ENCODE data around the gene HORMAD2.
"Not testable (repeated sequence)": the region's sequence is repeated elsewhere in the genome, so short reads cannot be mapped to it uniquely, and the experiment has no call there.

Gene HORMAD2

GRCh38 chr22:30057375-30057774 lies 22.9 kb upstream of the HORMAD2 start:
- no peak for DNase-seq (ENCODE audit: low read depth in 2 of 2)

GRCh38 chr22:30059346-30060020 lies 20.8 kb upstream of the HORMAD2 start:
- not testable (repeated sequence) for DNase-seq (ENCODE audit: low read depth in 2 of 2)

- DNase-seq (ENCODE audit: low read depth in 2 of 2): not testable (repeated sequence)
Observed at GRCh38 chr22:30061094-30061493, 19.2 kb upstream of the HORMAD2 start.

- DNase-seq (ENCODE audit: low read depth in 2 of 2): no peak
Observed at GRCh38 chr22:30062259-30062658, 18.0 kb upstream of the HORMAD2 start.

- no peak for DNase-seq (ENCODE audit: low read depth in 2 of 2)
Observed at GRCh38 chr22:30062950-30063349, 17.3 kb upstream of the HORMAD2 start.

GRCh38 chr22:30064172-30064571 lies 16.1 kb upstream of the HORMAD2 start:
- no peak for DNase-seq (ENCODE audit: low read depth in 2 of 2)

- no peak for DNase-seq (ENCODE audit: low read depth in 2 of 2)
Observed at GRCh38 chr22:30073743-30074142, 6.5 kb upstream of the HORMAD2 start.

GRCh38 chr22:30074147-30074546 lies 6.1 kb upstream of the HORMAD2 start:
- no peak for DNase-seq (ENCODE audit: low read depth in 2 of 2)

GRCh38 chr22:30074994-30075393 lies 5.3 kb upstream of the HORMAD2 start:
- no peak for DNase-seq (ENCODE audit: low read depth in 2 of 2)

- no peak for DNase-seq (ENCODE audit: low read depth in 2 of 2)
Observed at GRCh38 chr22:30077279-30077880, 2.9 kb upstream of the HORMAD2 start.

- no peak for DNase-seq (ENCODE audit: low read depth in 2 of 2)
Observed at GRCh38 chr22:30078320-30079311, 1.6 kb upstream of the HORMAD2 start.

- no peak for DNase-seq (ENCODE audit: low read depth in 2 of 2)
Observed at GRCh38 chr22:30080805-30081204, 541 bp downstream of the HORMAD2 start.

- DNase-seq (ENCODE audit: low read depth in 2 of 2): no peak
Observed at GRCh38 chr22:30086496-30086895, 6.2 kb downstream of the HORMAD2 start.

- not testable (repeated sequence) for DNase-seq (ENCODE audit: low read depth in 2 of 2)
Observed at GRCh38 chr22:30087037-30087436, 6.8 kb downstream of the HORMAD2 start.

GRCh38 chr22:30087611-30088010 lies 7.3 kb downstream of the HORMAD2 start:
- DNase-seq (ENCODE audit: low read depth in 2 of 2): no peak

GRCh38 chr22:30088468-30088867 lies 8.2 kb downstream of the HORMAD2 start:
- DNase-seq (ENCODE audit: low read depth in 2 of 2): no peak

- no peak for DNase-seq (ENCODE audit: low read depth in 2 of 2)
Observed at GRCh38 chr22:30089655-30089974, 9.4 kb downstream of the HORMAD2 start.

GRCh38 chr22:30092686-30093085 lies 12.4 kb downstream of the HORMAD2 start:
- DNase-seq (ENCODE audit: low read depth in 2 of 2): no peak

GRCh38 chr22:30094804-30095203 lies 14.5 kb downstream of the HORMAD2 start:
- DNase-seq (ENCODE audit: low read depth in 2 of 2): no peak

GRCh38 chr22:30097861-30098260 lies 17.6 kb downstream of the HORMAD2 start:
- DNase-seq (ENCODE audit: low read depth in 2 of 2): no peak

GRCh38 chr22:30100770-30101169 lies 20.5 kb downstream of the HORMAD2 start:
- DNase-seq (ENCODE audit: low read depth in 2 of 2): not testable (repeated sequence)

- no peak for DNase-seq (ENCODE audit: low read depth in 2 of 2)
Observed at GRCh38 chr22:30104501-30105156, 24.4 kb downstream of the HORMAD2 start.

All from activated CD4-positive, alpha-beta T cell treated with anti-CD3 and anti-CD28 coated beads for 24 hours (primary cell).